ENCODE data around the gene SLK. TPM values are rescaled to one million over a fixed set of nuclear protein-coding genes. Genes with fewer than 3 reads are reported as not detected.

SLK gene
- total and polyA plus RNA-seq, 2 donors (not counting 3 experiments of a cell fraction or from before 2014, with no cell fraction given) = 4.5 to 36.0 TPM

GRCh38 chr10:103934308-103934707 is 32.6 kb upstream of the SLK start:
- Histone ChIP-seq H3K4me2 (ENCODE audit: insufficient read depth, low read length) (no peak overlapping the region), H3K4me3 (replicated peaks in 1 of 3; ENCODE audit: insufficient read depth in 1 of 3, low read depth in 1 of 3, low read length in 3 of 3) (no peak overlapping the region), H3K9me3 (replicated peaks; ENCODE audit: control insufficient read depth, insufficient read depth, low read length) (no peaks in the 10 kb centered on the region), H3K27me3 (ENCODE audit: control insufficient read depth in 2 of 2, insufficient read depth in 2 of 2, low read length in 2 of 2) (no peaks in the 10 kb centered on the region), H3K9ac (replicated peaks; ENCODE audit: extremely low read depth, insufficient read depth, low read length) (no peak overlapping the region), H3K4me1 (ENCODE audit: control insufficient read depth, extremely low read depth, insufficient read depth, low read length) (no peaks in the 10 kb centered on the region), H2AFZ (ENCODE audit: low read depth, low read length) (no peak overlapping the region), H3K9me1 (replicated peaks; ENCODE audit: control insufficient read depth, extremely low read depth, insufficient read depth, low read length) (no peaks in the 10 kb centered on the region), H3K36me3 (ENCODE audit: control insufficient read depth in 2 of 2, extremely low read depth in 1 of 2, insufficient read depth in 2 of 2, low read length in 2 of 2) (no peaks in the 10 kb centered on the region), H4K20me1 (replicated peaks; ENCODE audit: control insufficient read depth, extremely low read depth, insufficient read depth, low read length) (no peaks in the 10 kb centered on the region), H3K27ac (ENCODE audit: insufficient read depth, low read depth, low read length) (no peak overlapping the region), H3K79me2 (ENCODE audit: control insufficient read depth, insufficient read depth, low read length) (no peaks in the 10 kb centered on the region)
- no peak for DNase-seq (ENCODE audit: low read depth, low spot score)
- ChIA-PET CTCF (no interaction called here), POLR2A (no interaction called here)
- TF ChIP-seq POLR2A (IDR thresholded peaks at IDR 0.05; ENCODE audit: low read depth, low read length) = no peak
- TF ChIP-seq, protein P1, sequence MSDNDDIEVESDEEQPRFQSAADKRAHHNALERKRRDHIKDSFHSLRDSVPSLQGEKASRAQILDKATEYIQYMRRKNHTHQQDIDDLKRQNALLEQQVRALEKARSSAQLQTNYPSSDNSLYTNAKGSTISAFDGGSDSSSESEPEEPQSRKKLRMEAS (IDR thresholded peaks at IDR 0.05; ENCODE audit: insufficient read depth, insufficient read length) = no peak
- TF ChIP-seq FOS (IDR thresholded peaks at IDR 0.05; ENCODE audit: borderline replicate concordance, insufficient read depth, low read length) = no peak
- no peak for TF ChIP-seq GATA2 (IDR thresholded peaks at IDR 0.05; ENCODE audit: insufficient read depth, insufficient read length, low read depth, low read length)
- TF ChIP-seq CTCF (IDR thresholded peaks at IDR 0.05; ENCODE audit: extremely low read depth in 1 of 2, insufficient read depth in 1 of 2, low read depth in 1 of 2, low read length in 2 of 2) = no peak
- TF ChIP-seq JUN (IDR thresholded peaks at IDR 0.05; ENCODE audit: borderline replicate concordance, insufficient read depth, insufficient read length, low read depth) = no peak
- no peak for TF ChIP-seq EZH2 (IDR thresholded peaks at IDR 0.05; ENCODE audit: borderline replicate concordance, low read depth, low read length, severe bottlenecking)
- no peak for TF ChIP-seq POLR2AphosphoS5 (IDR thresholded peaks at IDR 0.05; ENCODE audit: insufficient read depth, low read depth, low read length)
- TF ChIP-seq MYC (IDR thresholded peaks at IDR 0.05; ENCODE audit: low read depth, low read length) = no peak
- dilution Hi-C loops (cut with MboI; ENCODE audit: extremely low pct_ligation_motif_present, low sequenced_read_pairs) = no loop called here
- intact Hi-C loops (cut with micrococcal nuclease) = no loop called here
- BruUV-seq (replicated peaks) = no TSS peak
- FAIRE-seq = no peak

All from endothelial cell of umbilical vein (primary cell).